ENCODE results near the gene PRPF4.

PRPF4 gene

GRCh38 chr9:113274474-113275156 is 843 bp upstream of the PRPF4 start:
- TF ChIP-seq REST (IDR thresholded peaks at IDR 0.05; ENCODE audit: insufficient read depth in 1 of 2, low read depth in 2 of 2, low read length in 2 of 2): no peak
- TF ChIP-seq SIN3A (IDR thresholded peaks at IDR 0.05; ENCODE audit: borderline replicate concordance, insufficient read depth, low read length): no peak
- TF ChIP-seq FOXP2 (optimal IDR thresholded peaks at IDR 0.05; ENCODE audit: borderline replicate concordance, extremely low read depth, extremely low read length, insufficient read depth): no peak
- no peak for TF ChIP-seq TAF1 (IDR thresholded peaks at IDR 0.05; ENCODE audit: borderline replicate concordance, insufficient read depth, low read length)
- no peak for TF ChIP-seq POLR2AphosphoS5 (IDR thresholded peaks at IDR 0.05; ENCODE audit: low read depth, low read length)

DNA sequence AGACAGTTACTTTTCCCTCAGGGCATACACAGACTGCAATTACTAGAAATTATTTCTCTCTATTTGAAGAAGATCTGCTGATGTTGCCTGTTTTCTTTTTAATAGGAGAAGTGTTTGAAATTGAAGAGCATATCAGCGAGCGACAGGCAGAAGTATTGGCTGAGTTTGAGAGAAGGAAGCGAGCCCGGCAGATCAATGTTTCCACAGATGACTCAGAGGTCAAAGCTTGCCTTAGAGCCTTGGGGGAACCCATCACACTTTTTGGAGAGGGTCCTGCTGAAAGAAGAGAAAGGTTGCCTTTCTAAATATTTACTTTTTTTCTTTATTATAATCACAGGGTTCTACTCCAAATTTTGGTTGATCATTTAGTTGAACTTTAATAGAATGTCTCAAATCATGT is 3.4 kb downstream of the PRPF4 start:
- no peak for TF ChIP-seq POLR2AphosphoS5 (IDR thresholded peaks at IDR 0.05; ENCODE audit: low read depth, low read length)
- no peak for TF ChIP-seq TAF1 (IDR thresholded peaks at IDR 0.05; ENCODE audit: borderline replicate concordance, insufficient read depth, low read length)
- no peak for TF ChIP-seq REST (IDR thresholded peaks at IDR 0.05; ENCODE audit: insufficient read depth in 1 of 2, low read depth in 2 of 2, low read length in 2 of 2)
- no peak for TF ChIP-seq SIN3A (IDR thresholded peaks at IDR 0.05; ENCODE audit: borderline replicate concordance, insufficient read depth, low read length)
- no peak for TF ChIP-seq FOXP2 (optimal IDR thresholded peaks at IDR 0.05; ENCODE audit: borderline replicate concordance, extremely low read depth, extremely low read length, insufficient read depth)

GRCh38 chr9:113281356-113281755 is 5.9 kb downstream of the PRPF4 start:
- TF ChIP-seq SIN3A (IDR thresholded peaks at IDR 0.05; ENCODE audit: borderline replicate concordance, insufficient read depth, low read length) (no peak), FOXP2 (optimal IDR thresholded peaks at IDR 0.05; ENCODE audit: borderline replicate concordance, extremely low read depth, extremely low read length, insufficient read depth) (no peak), TAF1 (IDR thresholded peaks at IDR 0.05; ENCODE audit: borderline replicate concordance, insufficient read depth, low read length) (no peak), POLR2AphosphoS5 (IDR thresholded peaks at IDR 0.05; ENCODE audit: low read depth, low read length) (no peak), REST (IDR thresholded peaks at IDR 0.05; ENCODE audit: insufficient read depth in 1 of 2, low read depth in 2 of 2, low read length in 2 of 2) (no peak)

- TF ChIP-seq SIN3A (IDR thresholded peaks at IDR 0.05; ENCODE audit: borderline replicate concordance, insufficient read depth, low read length): no peak
- TF ChIP-seq REST (IDR thresholded peaks at IDR 0.05; ENCODE audit: insufficient read depth in 1 of 2, low read depth in 2 of 2, low read length in 2 of 2): no peak
- no peak for TF ChIP-seq TAF1 (IDR thresholded peaks at IDR 0.05; ENCODE audit: borderline replicate concordance, insufficient read depth, low read length)
- no peak for TF ChIP-seq FOXP2 (optimal IDR thresholded peaks at IDR 0.05; ENCODE audit: borderline replicate concordance, extremely low read depth, extremely low read length, insufficient read depth)
- no peak for TF ChIP-seq POLR2AphosphoS5 (IDR thresholded peaks at IDR 0.05; ENCODE audit: low read depth, low read length)
These were observed 13.6 kb downstream of the PRPF4 start for GRCh38 chr9:113289091-113289490.
